ENCODE results near the gene DBF4B. TPM values are rescaled to one million over a fixed set of nuclear protein-coding genes. Genes with fewer than 3 reads are reported as not detected.

DBF4B gene
- total RNA-seq, 1 experiment from 2014 or later = 12.2 TPM

DNA sequence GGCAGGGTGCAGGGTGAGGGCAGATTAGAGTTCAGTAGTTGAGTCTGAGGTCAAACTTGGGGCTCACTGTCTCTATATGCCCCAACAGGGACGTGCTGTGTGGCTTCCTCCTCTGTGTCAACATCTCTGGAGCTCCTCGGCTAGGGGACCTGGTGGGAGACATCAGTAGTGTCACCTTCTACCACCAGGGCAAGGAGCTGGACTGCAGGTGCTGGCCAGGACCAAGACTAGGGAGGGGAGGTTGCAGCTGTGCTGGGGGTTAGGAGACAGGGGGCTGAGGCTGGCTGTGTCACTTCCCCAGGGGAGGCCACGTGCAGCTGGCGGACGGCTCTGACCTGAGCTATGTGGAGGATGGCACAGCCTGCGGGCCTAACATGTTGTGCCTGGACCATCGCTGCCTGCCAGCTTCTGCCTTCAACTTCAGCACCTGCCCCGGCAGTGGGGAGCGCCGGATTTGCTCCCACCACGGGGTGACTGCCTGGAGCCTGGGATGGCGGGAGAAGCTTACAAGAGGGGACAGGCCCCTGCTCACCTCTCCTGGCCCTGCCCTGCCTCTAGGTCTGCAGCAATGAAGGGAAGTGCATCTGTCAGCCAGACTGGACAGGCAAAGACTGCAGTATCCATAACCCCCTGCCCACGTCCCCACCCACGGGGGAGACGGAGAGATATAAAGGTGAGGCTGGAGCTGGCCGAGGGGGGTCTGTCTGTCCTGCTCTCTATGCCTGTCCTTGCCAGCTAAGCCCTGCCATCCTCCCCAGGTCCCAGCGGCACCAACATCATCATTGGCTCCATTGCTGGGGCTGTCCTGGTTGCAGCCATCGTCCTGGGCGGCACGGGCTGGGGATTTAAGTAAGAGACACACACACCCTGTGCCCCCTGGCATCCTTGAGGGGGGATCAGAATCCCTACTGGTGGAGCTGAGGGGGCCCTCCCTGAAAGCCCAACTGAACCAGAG lies 69.2 kb downstream of the DBF4B start:
- no peak for DNase-seq (ENCODE audit: low spot score)

- no peak for DNase-seq (ENCODE audit: low spot score)
Observed at GRCh38 chr17:44778656-44779210, 70.3 kb downstream of the DBF4B start.

GRCh38 chr17:44779211-44780025 lies 71.0 kb downstream of the DBF4B start:
- peak; percentile 78 for DNase-seq (ENCODE audit: low spot score)

GRCh38 chr17:44780161-44780560 lies 71.7 kb downstream of the DBF4B start:
- no peak for DNase-seq (ENCODE audit: low spot score)

GRCh38 chr17:44780845-44781480 lies 72.5 kb downstream of the DBF4B start:
- no peak for DNase-seq (ENCODE audit: low spot score)

DNA sequence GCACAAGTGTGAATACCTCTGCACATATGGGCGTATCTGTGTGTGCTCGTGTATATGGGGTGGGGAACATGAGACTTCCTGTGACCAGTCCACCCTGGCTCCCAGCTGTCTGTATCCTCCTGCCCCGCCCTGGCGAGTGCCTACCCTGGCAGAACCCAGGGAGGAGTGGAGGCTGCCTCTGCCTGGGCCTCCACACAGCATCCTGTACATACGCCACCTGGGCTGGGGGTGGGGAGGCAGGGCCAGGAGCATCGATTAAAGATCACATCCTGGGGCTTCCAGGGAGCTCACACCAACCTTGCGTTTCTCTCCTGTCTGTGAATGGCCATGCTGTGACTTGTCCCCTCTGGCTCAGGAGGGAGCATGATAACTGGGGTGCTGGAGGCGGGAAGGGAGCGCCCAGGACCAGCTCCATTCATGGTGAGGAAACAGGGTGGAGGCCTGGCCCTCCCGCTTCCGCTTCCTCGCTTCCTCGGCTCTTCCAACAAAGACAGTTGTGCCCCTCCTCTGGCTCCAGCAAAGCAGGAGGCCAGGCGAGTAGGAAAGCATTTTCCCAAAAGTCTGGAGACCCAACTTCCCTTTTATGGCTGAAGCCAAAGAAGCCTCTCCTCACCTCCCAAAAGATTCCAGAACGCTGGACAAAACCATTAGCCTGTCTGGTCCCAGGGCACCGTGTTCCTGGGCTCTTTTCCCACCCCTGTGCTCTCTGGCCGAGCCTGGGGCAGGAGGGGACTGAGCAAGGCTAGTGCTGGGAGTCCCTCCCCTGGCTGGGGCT lies 73.3 kb downstream of the DBF4B start:
- DNase-seq (ENCODE audit: low spot score) = no peak

DNA sequence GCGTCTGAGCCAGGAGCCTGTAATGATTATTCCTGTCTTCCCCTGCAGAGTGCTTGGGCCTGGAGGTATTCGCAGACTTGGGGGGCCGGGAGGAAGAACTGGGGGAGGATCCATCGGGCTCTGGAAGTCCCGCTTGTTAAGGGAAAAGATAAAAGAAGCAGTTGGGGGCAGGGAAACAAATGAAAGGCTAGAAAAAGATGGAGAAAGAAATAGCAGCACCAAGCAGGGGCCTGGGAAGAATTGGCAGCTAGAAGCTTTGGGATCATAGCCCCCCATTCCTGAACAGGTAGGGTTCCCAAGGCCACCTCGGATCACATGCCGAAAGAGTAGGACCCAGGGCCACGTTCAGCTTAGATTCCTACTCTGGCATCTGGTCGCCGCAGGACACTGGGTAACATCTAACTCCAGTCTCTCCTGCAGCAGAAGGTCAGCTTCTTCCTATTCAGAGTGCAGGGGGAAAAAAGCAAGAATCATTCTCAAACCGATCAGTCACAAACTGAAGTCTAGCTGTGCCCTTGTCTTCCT lies 73.9 kb downstream of the DBF4B start:
- DNase-seq (ENCODE audit: low spot score) = no peak

DNA sequence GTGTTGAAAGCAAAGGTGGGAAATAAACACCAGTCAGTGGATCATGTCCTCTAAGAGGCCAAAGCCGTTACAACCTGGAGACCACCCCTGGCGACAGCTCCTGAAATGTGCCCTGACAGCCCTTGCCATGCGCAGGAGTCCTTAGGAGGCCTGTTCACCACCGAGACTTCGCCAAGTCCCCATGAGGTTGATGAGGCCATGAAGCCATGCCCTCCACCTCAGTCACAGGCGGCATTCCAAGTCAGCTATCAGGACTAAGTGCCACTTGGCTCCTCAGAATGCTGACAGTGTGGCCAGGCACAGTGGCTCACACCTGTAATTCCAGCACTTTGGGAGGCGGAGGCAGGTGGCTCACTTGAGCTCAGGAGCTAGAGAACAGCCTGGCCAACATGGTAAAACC lies 77.5 kb downstream of the DBF4B start:
- DNase-seq (ENCODE audit: low spot score) = no peak

DNA sequence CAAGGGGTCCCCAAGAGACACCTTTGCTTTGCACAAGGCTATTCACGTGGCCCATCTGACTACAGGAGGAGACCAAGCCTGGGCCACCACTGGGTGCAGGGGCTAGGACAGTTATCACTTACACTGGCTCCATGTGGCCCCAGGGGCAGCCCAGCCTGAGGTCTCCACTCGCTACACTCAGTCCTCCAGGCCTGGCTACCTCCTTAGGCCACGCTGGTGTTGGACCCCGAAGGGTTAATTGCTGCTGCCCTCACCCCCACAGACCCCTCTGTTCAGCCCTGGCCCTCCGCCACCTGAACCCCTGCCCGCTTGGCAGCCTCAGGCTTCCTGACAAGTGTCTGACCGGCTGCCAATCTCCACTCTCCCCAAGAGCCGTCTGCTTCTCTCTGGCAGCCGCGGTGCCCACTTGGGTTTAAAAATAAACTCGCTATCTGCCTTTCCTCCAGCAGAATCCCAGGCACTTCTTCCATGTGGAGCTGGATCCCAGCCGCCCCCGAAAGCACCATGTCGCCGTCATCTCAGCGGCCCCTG lies 78.2 kb downstream of the DBF4B start:
- DNase-seq (ENCODE audit: low spot score) = no peak

- no peak for DNase-seq (ENCODE audit: low spot score)
Observed at GRCh38 chr17:44787271-44787940, 78.9 kb downstream of the DBF4B start.

GRCh38 chr17:44788139-44788538 lies 79.7 kb downstream of the DBF4B start:
- DNase-seq (ENCODE audit: low spot score) = peak; percentile 49

DNA sequence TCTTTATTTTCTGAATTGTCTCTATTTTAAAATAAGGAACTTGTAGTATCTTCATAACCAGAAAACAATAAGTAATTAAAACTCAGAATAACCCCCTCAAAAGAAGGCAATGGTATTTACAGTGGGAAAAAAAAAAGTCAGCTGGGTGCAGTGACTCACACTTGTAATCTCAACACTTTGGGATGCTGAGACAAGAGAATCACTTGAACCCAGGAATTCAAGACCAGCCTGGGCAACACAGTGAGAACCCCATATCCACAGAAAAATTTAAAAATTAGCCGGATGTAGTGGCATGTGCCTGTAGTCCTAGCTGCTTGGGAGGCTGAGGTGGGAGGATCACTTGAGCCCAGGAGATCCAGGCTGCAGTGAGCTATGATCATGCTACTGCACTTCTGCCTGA lies 83.8 kb downstream of the DBF4B start:
- peak; percentile 69 for DNase-seq (ENCODE audit: low spot score)

DNA sequence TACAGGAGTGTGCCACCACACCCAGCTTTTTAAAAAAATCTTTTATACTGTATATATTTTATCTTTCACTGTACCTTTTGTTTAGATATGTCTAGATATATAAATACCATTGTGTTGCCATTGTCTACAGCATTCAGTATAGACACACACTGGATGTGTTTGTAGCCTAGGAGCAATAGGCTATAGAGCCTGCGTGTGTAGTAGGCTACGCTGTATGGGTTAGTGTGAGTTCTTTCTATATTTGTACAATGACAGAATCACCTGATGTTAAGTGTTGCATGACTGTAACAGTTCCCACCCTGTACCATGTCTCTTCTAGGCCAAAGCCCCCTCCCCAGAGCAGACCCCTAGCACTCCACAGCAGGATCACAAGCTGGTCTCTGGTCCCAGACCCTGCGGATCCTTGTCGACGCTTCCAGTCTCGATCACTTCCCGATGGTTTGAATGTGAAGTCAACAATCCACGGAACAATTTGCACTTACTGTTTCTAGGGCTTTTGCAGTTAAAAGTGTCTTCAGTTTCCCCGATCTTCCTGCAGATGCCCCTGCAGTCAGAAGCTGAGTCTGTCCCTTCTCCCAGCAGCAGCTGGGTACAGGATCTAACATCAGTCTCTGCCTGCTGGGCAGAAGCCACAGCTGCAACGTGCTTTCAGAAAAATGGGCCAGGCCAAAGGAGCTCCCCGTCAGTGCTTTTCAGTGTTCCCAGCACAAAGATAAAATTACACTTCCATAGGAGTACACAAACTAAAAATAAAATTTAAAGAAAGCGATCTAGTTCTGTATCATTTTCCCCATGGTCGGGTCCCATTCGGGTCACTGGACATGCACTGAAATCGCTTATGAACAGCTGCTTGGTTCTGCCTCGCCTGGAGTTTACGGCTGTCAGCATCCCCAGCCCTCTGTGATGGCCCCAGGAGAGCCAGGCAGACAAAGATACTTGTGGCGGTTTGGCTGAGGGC lies 85.7 kb downstream of the DBF4B start:
- DNase-seq (ENCODE audit: low spot score) = peak; percentile 38

- DNase-seq (ENCODE audit: low spot score) = peak; percentile 99
Observed at GRCh38 chr17:44794851-44795413, 86.5 kb downstream of the DBF4B start.

GRCh38 chr17:44795421-44795820 lies 87.0 kb downstream of the DBF4B start:
- DNase-seq (ENCODE audit: low spot score) = no peak

- peak; percentile 37 for DNase-seq (ENCODE audit: low spot score)
Observed at GRCh38 chr17:44795928-44796327, 87.5 kb downstream of the DBF4B start.

DNA sequence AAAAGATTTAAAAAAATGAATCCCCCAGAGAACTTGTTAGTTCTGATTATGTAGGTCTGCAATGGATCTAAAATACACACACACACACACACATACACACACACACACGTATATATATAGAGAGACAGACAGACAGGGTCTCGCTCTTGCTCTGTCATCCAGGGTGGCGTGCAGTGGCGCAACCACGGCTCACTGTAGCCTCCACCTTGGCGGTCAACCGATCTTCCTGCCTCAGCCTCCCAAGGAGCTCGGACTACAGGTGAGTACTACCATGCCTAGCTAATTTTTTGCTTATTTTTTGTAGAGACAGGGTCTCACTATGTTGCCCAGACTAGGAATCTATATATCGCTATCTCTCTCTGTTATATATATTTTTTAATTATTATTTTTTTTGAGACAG lies 88.3 kb downstream of the DBF4B start:
- DNase-seq (ENCODE audit: low spot score) = no peak

DNA sequence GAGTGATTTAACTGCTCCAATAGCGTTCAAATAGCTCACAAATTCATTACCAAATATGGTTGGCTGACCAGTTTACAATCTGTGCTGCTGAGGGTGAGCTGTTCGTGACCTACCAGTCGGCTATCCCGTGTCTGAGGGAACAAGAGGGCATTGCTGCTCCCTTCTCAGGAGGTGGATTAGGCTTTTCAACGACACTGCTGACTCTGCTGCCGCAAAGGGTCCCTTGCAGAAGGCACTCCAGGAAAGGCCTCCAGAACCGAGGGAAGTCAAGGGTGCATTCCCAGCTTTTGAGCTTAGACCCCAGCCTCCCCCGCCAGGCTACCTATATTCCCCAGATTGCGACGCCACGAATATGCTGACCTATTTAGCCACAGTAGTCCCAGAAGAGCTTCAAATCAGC lies 89.3 kb downstream of the DBF4B start:
- peak; percentile 40 for DNase-seq (ENCODE audit: low spot score)

DNA sequence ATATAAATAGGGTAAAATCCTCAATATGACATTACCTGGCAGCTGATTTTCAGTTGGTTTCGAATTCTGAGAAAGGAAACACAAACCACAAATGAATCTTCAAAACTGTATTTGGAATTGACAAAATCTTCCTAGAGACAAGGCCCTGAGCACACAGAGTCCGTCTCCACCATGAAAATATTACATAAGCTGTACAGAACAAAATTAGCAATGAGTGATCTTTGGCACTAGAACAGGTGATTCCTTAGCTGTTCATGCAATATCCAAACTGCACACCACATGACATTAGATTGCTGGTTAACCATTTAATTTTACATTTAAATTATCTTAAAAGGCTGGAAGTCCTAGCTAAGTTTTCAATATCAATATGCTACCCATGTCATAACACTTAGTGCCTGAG lies 89.9 kb downstream of the DBF4B start:
- no peak for DNase-seq (ENCODE audit: low spot score)
